Vagina (tissue), 2 donors: Measurements from ENCODE around the gene MOV10L1. TPM values are rescaled to one million over a fixed set of nuclear protein-coding genes. Genes with fewer than 3 reads are reported as not detected.

Experiments
- DNase-seq, 2 donors: peaks; one replicate each; pipeline ENCODE4 v3.0.0-alpha.2; 2017; ENCODE audit errors: extremely low spot score in 2 of 2
- H3K27ac ChIP-seq: fragments of 200-600 bp; sonication (generic); one replicate; pipeline ENCODE4 v1.5.1; 2019
- H3K27me3 ChIP-seq: fragments of 200-600 bp; sonication (generic); one replicate; pipeline ENCODE4 v1.5.1; 2019
- H3K36me3 ChIP-seq, 2 donors: fragments of 200-600 bp; sonication (generic); one replicate each; pipeline ENCODE4 v1.5.1; 2017 to 2019
- H3K4me1 ChIP-seq: fragments of 200-600 bp; sonication (generic); one replicate; pipeline ENCODE4 v1.5.1; 2019
- H3K4me3 ChIP-seq, 2 donors: fragments of 200-600 bp; sonication (generic); 1 replicate in 1 of 2; 2 replicates in 1 of 2; pipeline ENCODE4 v1.5.1; 2016 to 2019
- H3K9me3 ChIP-seq: fragments of 200-600 bp; sonication (generic); one replicate; pipeline ENCODE4 v1.5.1; 2019
- POLR2A ChIP-seq, 2 donors: fragments of 450-650 bp; IDR thresholded peaks; one replicate each; pipeline ENCODE4 v1.6.1; 2017; ENCODE audit warnings: antibody characterized with exemption in 2 of 2, mild to moderate bottlenecking in 2 of 2, moderate library complexity in 2 of 2
- POLR2AphosphoS5 ChIP-seq, 2 donors: sonication (generic); formaldehyde crosslinking; IDR thresholded peaks; one replicate each; pipeline ENCODE4 v1.9.0; 2017; ENCODE audit warnings: antibody characterized with exemption in 2 of 2, mild to moderate bottlenecking in 2 of 2, low read depth in 1 of 2; ENCODE audit not compliant: insufficient read depth in 1 of 2
- intact Hi-C: fragments of 100-400 bp; cut with DNase I; formaldehyde crosslinking; loops from one replicate; pipeline ENCODE4 v1.15.1; 2023
- total RNA-seq: library from RNA; depleted of rRNA; stranded (reverse); fragments of >200 nt; gene quantifications from one replicate; pipeline ENCODE4 v1.2.3, GENCODE V29; 2016
- TF ChIP-seq, protein P1 (sequence below), 3 experiments: fragments of 450-650 bp in 2 of 3; fragments of 200-600 bp in 1 of 3; sonication (generic) in 1 of 3; IDR thresholded peaks; one replicate each; pipeline ENCODE4 v1.5.1; 2017 to 2019; ENCODE audit warnings: antibody characterized with exemption in 3 of 3, mild to moderate bottlenecking in 2 of 3, moderate library complexity in 2 of 3

The MOV10L1 gene
- total RNA-seq, 1 donor from 2014 or later, result 0.98 TPM

DNA sequence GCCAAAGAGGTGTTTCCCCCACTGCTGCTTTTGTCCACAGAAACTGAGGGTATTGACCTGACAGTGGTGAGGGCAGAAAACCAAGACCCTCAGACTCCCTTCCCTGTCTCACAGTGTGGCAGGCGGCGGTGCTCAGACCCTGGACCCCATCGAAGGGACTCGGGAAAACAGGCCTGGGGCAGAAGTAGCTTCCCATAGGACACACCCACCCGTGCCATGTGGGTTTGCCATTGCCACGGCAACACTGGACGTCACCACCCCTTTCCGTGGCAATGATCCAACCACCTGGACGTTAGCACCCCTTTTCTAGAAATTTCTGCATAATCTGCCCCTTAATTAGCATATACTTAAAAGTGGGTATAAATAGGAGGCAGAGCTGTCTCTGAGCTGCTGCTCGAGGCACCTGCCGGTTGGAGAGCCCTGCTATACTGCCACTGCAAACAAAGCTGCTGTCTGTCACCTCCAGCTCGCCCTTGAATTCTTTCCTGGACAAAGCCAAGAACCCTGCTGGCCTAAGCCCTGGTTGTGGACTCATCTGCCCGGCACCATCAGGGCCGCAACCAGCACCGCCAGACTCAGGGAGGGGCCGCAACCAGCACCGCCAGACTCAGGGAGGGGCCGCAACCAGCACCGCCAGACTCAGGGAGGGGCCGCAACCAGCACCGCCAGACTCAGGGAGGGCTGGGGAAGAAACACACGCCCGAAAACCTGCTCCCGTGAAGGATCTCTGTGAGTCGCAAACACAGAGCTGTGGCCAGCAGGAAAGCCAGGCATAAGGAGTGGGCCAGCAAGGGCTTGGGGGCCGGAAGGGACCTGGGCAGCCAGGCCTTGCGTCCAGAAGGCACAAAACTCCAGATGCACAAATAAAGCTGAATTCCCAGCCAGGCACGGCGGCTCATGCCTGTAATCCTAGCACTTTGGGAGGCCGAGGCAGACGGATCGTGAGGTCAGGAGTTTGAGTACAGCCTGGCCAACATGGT is 15.0 kb upstream of the MOV10L1 start:
- no peak for DNase-seq

DNA sequence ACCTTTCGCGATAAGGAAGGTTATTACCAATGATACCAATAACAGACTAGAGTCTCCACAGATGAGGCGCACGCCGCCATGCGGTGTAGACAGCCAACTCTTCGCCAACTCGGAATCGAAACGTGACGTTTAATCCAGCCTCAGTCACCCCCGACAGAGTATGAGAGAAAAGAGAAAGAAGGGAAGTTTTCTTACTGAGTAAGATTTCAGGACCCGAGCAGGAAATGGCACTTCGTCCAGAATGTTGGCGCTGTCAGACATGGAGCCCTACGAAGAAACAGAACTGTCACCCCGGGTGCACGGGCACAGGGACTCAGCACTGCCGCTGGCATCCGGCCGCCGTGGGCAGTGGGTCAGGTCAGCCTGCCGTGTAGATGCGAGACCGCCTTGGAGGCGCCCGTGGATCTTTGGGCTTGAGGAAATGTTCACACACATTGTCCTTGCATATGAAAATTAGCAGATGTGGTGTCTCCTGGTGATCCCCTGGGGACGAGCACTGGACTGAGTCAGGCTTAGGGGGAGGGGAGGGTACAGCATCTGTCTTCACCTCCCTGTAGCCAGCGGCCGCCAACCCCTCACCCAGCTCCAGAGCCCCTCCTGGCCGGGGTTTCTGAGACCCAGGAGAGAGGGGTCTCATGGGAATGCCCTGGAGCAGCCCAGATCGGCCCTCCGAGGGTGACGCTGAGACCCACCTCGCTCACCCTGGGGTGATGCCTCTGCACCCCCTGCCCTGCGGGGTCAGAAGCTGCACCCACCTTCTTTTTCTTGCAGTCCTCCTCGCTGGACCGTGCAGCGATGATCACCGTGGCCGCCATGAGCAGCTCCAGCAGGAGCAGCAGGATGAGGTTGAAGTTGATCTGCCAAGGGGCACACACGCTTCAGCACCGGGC is 12.9 kb upstream of the MOV10L1 start:
- no peak for TF ChIP-seq POLR2AphosphoS5 (IDR thresholded peaks at IDR 0.05; ENCODE audit: insufficient read depth in 1 of 2, low read depth in 1 of 2)
- no peak for TF ChIP-seq POLR2A (IDR thresholded peaks at IDR 0.05)
- TF ChIP-seq, protein P1, sequence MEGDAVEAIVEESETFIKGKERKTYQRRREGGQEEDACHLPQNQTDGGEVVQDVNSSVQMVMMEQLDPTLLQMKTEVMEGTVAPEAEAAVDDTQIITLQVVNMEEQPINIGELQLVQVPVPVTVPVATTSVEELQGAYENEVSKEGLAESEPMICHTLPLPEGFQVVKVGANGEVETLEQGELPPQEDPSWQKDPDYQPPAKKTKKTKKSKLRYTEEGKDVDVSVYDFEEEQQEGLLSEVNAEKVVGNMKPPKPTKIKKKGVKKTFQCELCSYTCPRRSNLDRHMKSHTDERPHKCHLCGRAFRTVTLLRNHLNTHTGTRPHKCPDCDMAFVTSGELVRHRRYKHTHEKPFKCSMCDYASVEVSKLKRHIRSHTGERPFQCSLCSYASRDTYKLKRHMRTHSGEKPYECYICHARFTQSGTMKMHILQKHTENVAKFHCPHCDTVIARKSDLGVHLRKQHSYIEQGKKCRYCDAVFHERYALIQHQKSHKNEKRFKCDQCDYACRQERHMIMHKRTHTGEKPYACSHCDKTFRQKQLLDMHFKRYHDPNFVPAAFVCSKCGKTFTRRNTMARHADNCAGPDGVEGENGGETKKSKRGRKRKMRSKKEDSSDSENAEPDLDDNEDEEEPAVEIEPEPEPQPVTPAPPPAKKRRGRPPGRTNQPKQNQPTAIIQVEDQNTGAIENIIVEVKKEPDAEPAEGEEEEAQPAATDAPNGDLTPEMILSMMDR (IDR thresholded peaks at IDR 0.05), result no peak
- Histone ChIP-seq H3K27me3 (no peaks in the 10 kb centered on the region), H3K4me1 (peaks cover 7% of the 10 kb centered on the region), H3K9me3 (no peaks in the 10 kb centered on the region), H3K27ac (no peak overlapping the region), H3K4me3 (no peak overlapping the region), H3K36me3 (no peaks in the 10 kb centered on the region)
- no peak for DNase-seq
- intact Hi-C loops, result no loop called here

More for the DNA sequence above, 15.0 kb upstream of the MOV10L1 start:
- Histone ChIP-seq H3K9me3 (no peaks in the 10 kb centered on the region), H3K4me1 (peaks cover 1% of the 10 kb centered on the region), H3K36me3 (no peaks in the 10 kb centered on the region), H3K27ac (no peak overlapping the region), H3K4me3 (no peak overlapping the region), H3K27me3 (no peaks in the 10 kb centered on the region)
- no peak for TF ChIP-seq POLR2AphosphoS5 (IDR thresholded peaks at IDR 0.05; ENCODE audit: insufficient read depth in 1 of 2, low read depth in 1 of 2)
- no peak for TF ChIP-seq POLR2A (IDR thresholded peaks at IDR 0.05)
- TF ChIP-seq, protein P1 (IDR thresholded peaks at IDR 0.05), result no peak
- intact Hi-C loops, result no loop called here

DNA sequence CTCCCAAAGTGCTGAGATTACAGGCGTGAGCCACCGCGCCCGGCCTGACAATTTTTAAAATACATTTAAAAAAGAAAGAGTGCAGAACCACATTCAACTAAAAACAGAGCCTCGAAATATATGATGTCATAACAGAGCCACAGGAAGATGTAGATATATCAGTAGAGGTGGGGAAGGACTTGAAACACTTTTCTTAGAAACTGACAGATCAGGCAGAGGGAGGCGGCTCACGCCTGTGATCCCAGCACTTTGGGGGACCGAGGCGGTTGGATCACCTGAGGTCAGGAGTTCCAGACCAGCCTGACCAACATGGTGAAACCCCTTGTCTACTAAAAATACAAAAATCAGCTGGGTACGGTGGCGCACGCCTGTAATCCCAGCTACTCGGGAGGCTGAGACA is 11.6 kb upstream of the MOV10L1 start:
- no peak overlapping the region for H3K4me3 ChIP-seq

DNA sequence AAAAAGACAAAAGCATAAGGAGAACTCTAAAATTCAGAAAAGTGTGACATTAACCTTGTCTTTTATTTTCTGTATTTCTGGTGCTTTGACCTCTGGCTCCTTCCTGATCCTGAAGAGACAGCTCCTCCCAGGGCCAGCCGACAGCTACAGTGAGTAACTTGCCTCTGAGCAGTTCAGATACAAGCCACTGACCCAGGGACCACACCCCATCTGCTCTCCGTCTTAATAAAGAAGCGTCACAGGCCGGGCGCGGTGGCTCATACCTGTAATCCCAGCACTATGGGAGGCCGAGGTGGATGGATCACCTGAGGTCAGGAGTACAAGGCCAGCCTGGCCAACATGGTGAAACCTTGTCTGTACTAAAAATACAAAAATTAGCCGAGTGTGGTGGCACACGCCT is 11.0 kb upstream of the MOV10L1 start:
- no peak for TF ChIP-seq POLR2A (IDR thresholded peaks at IDR 0.05)
- no peak for TF ChIP-seq POLR2AphosphoS5 (IDR thresholded peaks at IDR 0.05; ENCODE audit: insufficient read depth in 1 of 2, low read depth in 1 of 2)
- TF ChIP-seq, protein P1 (IDR thresholded peaks at IDR 0.05), result no peak
- Histone ChIP-seq H3K27ac (peak overlapping the region; percentile 76), H3K4me3 (no peak overlapping the region), H3K36me3 (no peaks in the 10 kb centered on the region), H3K27me3 (no peaks in the 10 kb centered on the region), H3K9me3 (no peaks in the 10 kb centered on the region), H3K4me1 (peaks cover 7% of the 10 kb centered on the region)
- intact Hi-C loops, result no loop called here
- DNase-seq, result no peak

More for the DNA sequence above, 11.6 kb upstream of the MOV10L1 start:
- H3K27ac ChIP-seq, result peak overlapping the region; percentile 76
- intact Hi-C loops, result no loop called here
- no peak for DNase-seq
- TF ChIP-seq POLR2A (IDR thresholded peaks at IDR 0.05) (no peak), POLR2AphosphoS5 (IDR thresholded peaks at IDR 0.05; ENCODE audit: insufficient read depth in 1 of 2, low read depth in 1 of 2) (no peak)
- TF ChIP-seq, protein P1 (IDR thresholded peaks at IDR 0.05), result no peak
- H3K36me3 ChIP-seq, result no peaks in the 10 kb centered on the region
- no peaks in the 10 kb centered on the region for H3K27me3 ChIP-seq
- H3K9me3 ChIP-seq, result no peaks in the 10 kb centered on the region
- H3K4me1 ChIP-seq, result peaks cover 7% of the 10 kb centered on the region
